ENCODE results near the gene UBE2J2. TPM values are rescaled to one million over a fixed set of nuclear protein-coding genes. Genes with fewer than 3 reads are reported as not detected.
A peak's percentile ranks its signal among the peaks of the same experiment; 100 is the strongest.

Gene UBE2J2
- total and polyA plus RNA-seq, 2 of the 8 experiments (the other 6 are each of a cell fraction or from before 2014, with no cell fraction given), result 33.6 to 67.9 TPM

DNA sequence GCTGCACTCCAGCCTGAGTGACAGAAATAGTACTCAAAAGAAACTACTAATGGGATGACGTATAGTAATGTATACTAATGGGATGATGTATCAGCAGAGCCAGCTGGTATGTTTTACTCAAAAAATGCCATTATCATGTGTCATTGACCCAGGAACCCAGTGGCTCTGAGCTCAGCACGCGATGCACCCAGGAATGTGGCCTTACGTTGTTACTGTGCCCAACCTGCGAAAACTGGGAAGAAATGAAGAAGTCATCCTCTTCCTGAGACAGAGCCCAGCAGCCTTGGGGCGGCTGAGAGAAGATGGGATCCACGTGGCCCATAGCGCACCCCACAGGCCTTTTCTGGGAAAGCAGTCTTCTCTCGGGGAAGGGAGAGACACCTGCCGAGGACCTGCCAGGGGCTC, 8.8 kb downstream of the UBE2J2 start (continued):
- TF ChIP-seq, protein P1, sequence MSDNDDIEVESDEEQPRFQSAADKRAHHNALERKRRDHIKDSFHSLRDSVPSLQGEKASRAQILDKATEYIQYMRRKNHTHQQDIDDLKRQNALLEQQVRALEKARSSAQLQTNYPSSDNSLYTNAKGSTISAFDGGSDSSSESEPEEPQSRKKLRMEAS (IDR thresholded peaks at IDR 0.05), result 0 out of 2 replicates have a peak, but pooled peaks have one; percentile 17
- TF ChIP-seq, protein P2, sequence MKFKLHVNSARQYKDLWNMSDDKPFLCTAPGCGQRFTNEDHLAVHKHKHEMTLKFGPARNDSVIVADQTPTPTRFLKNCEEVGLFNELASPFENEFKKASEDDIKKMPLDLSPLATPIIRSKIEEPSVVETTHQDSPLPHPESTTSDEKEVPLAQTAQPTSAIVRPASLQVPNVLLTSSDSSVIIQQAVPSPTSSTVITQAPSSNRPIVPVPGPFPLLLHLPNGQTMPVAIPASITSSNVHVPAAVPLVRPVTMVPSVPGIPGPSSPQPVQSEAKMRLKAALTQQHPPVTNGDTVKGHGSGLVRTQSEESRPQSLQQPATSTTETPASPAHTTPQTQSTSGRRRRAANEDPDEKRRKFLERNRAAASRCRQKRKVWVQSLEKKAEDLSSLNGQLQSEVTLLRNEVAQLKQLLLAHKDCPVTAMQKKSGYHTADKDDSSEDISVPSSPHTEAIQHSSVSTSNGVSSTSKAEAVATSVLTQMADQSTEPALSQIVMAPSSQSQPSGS (IDR thresholded peaks at IDR 0.05; ENCODE audit: low read length), result no peak

Measured in H1 (cell line).